NCI-H510A treated with DMSO at 0.1 percent for 48 hours (cell line): ENCODE data around the gene C1orf105.
"Not testable (repeated sequence)": the region's sequence is repeated elsewhere in the genome, so short reads cannot be mapped to it uniquely, and the experiment has no call there.

Experiments
- DNase-seq: peaks from one replicate; lab custom pipeline; 2025; lab: John Stamatoyannopoulos, UW

The C1orf105 gene

GRCh38 chr1:172487550-172487949 lies 67.1 kb downstream of the C1orf105 start:
- DNase-seq: no peak

GRCh38 chr1:172488393-172488792 lies 67.9 kb downstream of the C1orf105 start:
- no peak for DNase-seq

GRCh38 chr1:172489847-172490246 lies 69.4 kb downstream of the C1orf105 start:
- no peak for DNase-seq

GRCh38 chr1:172492421-172492820 lies 71.9 kb downstream of the C1orf105 start:
- no peak for DNase-seq

- no peak for DNase-seq
These were observed 73.7 kb downstream of the C1orf105 start for GRCh38 chr1:172494166-172494565.

GRCh38 chr1:172496127-172496526 lies 75.6 kb downstream of the C1orf105 start:
- not testable (repeated sequence) for DNase-seq

GRCh38 chr1:172496678-172497077 lies 76.2 kb downstream of the C1orf105 start:
- DNase-seq: no peak

- no peak for DNase-seq
These were observed 76.7 kb downstream of the C1orf105 start for GRCh38 chr1:172497230-172497629.

- DNase-seq: peak; percentile 3
These were observed 78.4 kb downstream of the C1orf105 start for GRCh38 chr1:172498857-172499256.

- peak; percentile 85 for DNase-seq
These were observed 79.2 kb downstream of the C1orf105 start for GRCh38 chr1:172499636-172500141.

- DNase-seq: no peak
These were observed 79.7 kb downstream of the C1orf105 start for GRCh38 chr1:172500207-172500606.

- no peak for DNase-seq
These were observed 87.3 kb downstream of the C1orf105 start for GRCh38 chr1:172507741-172508140.

GRCh38 chr1:172510479-172510878 lies 90.0 kb downstream of the C1orf105 start:
- DNase-seq: no peak

- DNase-seq: no peak
These were observed 92.1 kb downstream of the C1orf105 start for GRCh38 chr1:172512591-172512990.

GRCh38 chr1:172513479-172513878 lies 93.0 kb downstream of the C1orf105 start:
- no peak for DNase-seq

- DNase-seq: no peak
These were observed 93.6 kb downstream of the C1orf105 start for GRCh38 chr1:172514108-172514507.

GRCh38 chr1:172515436-172515835 lies 95.0 kb downstream of the C1orf105 start:
- DNase-seq: no peak

GRCh38 chr1:172515927-172516326 lies 95.4 kb downstream of the C1orf105 start:
- DNase-seq: no peak

- DNase-seq: no peak
These were observed 96.6 kb downstream of the C1orf105 start for GRCh38 chr1:172517081-172517480.

GRCh38 chr1:172517545-172517944 lies 97.1 kb downstream of the C1orf105 start:
- DNase-seq: no peak
